ENCODE measurements around the gene THOC6. TPM values are rescaled to one million over a fixed set of nuclear protein-coding genes. Genes with fewer than 3 reads are reported as not detected.
A peak's percentile ranks its signal among the peaks of the same experiment; 100 is the strongest.

THOC6 gene
- total and polyA plus RNA-seq, 8 donors, result 23.9 to 38.7 (median 26.9) TPM

DNA sequence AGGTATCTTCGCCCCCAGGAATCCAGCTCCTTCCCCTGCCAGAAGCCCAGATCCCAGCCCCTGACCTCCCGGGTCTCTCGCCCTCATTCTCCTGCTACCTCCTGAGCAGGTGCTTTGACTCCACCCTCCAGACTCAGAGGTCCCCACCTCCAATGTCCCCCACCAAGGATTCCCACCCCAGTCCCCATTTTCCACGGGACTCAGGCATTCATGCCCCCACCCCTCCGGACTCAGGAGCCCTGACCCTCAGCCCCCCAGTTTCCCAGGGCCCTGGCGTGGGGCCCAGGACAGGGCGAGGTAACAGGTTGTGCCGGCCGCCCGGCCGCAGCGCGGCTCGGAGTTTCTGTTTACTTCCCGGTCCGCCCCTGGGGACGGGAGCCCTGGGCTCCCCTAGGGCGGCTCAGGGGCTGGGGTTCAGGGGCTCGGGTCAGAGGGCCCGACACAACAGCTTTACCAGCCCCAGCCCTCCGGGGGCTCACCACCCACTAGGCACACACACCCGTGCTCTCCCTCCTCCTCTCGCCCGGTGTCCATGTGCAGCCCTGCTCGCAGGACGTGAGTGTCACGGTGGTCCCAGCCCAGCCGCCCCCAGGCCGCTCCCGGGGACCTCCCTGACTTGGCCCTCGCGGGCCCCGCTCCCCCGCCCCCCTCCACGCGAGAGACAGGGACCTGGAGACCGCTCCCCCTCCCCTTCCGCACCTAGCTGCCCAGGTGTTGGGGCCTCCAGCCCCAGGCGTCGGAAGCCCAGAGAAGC, 12.3 kb downstream of the THOC6 start:
- DNase-seq (peak in 1 of 4 donors; percentile 90), ATAC-seq (peak; percentile 59)
- intact Hi-C loops (cut with DNase I), result no loop called here
- H3K9me3 ChIP-seq, result no peaks in the 10 kb centered on the region
- peak overlapping the region; percentile 34 to 40 for H3K4me3 ChIP-seq
- no peaks in the 10 kb centered on the region for H3K36me3 ChIP-seq
- H3K4me1 ChIP-seq, result peaks cover 0 to 19% of the 10 kb centered on the region in 2 donors
- H3K27me3 ChIP-seq, result peaks cover 49 to 100% of the 10 kb centered on the region in 2 donors
- TF ChIP-seq, protein P1, sequence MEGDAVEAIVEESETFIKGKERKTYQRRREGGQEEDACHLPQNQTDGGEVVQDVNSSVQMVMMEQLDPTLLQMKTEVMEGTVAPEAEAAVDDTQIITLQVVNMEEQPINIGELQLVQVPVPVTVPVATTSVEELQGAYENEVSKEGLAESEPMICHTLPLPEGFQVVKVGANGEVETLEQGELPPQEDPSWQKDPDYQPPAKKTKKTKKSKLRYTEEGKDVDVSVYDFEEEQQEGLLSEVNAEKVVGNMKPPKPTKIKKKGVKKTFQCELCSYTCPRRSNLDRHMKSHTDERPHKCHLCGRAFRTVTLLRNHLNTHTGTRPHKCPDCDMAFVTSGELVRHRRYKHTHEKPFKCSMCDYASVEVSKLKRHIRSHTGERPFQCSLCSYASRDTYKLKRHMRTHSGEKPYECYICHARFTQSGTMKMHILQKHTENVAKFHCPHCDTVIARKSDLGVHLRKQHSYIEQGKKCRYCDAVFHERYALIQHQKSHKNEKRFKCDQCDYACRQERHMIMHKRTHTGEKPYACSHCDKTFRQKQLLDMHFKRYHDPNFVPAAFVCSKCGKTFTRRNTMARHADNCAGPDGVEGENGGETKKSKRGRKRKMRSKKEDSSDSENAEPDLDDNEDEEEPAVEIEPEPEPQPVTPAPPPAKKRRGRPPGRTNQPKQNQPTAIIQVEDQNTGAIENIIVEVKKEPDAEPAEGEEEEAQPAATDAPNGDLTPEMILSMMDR (IDR thresholded peaks at IDR 0.05), result no peak
- no peak overlapping the region for H3K27ac ChIP-seq

DNA sequence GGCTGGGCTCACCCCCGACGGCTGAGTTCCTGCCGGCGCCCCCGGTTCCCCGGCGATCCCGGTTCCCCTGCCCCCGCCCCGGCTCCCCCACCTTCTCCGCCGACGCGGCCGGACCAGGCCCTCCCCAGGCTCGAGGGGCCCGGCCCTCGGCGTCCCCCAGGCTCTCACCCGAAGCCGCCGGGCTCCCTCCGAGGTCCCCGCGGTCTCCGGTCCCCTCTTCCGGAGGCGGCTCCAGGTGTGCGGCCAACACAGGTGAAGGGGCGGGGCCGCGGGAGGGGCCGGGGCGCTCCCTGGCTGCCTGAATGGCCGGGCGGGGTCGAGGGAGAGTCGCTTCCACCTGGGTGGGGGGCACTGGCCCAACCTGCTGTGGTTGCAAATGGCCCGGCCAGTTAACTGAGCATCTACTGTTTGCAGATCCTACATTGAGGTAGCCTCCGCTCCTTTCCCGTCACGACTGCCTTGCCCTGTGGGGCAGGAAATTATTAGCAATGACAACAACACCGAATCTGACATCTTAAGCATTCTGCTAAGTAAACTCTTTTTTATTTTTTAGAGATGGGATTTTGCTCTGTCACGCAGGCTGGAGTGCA, 13.0 kb downstream of the THOC6 start, which contains the start of gene BICDL2:
Gene BICDL2, minus strand, starts transcription at position 219 of the 590 bp plus-strand sequence. CDS start 1,448 bp downstream, outside the sequence.
- Histone ChIP-seq H3K27me3 (peaks cover 45 to 98% of the 10 kb centered on the region in 2 donors), H3K27ac (no peak within 1 kb of the TSS)
- intact Hi-C loops (cut with DNase I), result no loop called here

DNA sequence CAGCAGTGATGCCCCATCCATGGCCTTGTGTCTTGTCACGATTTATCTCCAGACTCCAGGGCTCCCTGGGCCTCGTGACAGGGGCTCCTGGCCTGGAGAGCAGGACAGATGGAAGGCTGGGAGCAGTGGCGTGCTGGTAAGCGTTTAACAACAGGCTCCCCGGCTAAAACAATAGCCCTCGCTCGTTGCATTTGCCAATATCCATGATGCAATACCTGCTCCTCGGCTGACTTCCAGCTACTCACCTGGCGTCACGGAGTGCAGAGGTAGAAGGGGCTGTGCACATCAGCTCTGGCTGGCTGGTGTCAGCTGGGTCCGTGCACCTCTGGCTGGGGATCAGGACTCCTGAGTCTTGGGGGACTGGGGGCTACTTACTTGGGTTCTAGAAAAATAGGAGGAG, 14.4 kb downstream of the THOC6 start:
- H3K4me1 ChIP-seq, result peaks cover 0 to 19% of the 10 kb centered on the region in 2 donors
- peaks cover 36 to 98% of the 10 kb centered on the region in 2 donors for H3K27me3 ChIP-seq

More for the DNA sequence above, 13.0 kb downstream of the THOC6 start, which contains the start of gene BICDL2:
- Histone ChIP-seq H3K4me3 (peak within 1 kb of the TSS; percentile 34 to 40), H3K4me1 (peaks cover 0 to 19% of the 10 kb centered on the region in 2 donors), H3K36me3 (no peaks in the 10 kb centered on the region), H3K9me3 (no peaks in the 10 kb centered on the region)
- peak; percentile 83 for ATAC-seq
- peak in 2 of 4 donors; percentile 36 to 88 for DNase-seq
- TF ChIP-seq, protein P1 (IDR thresholded peaks at IDR 0.05), result no peak

DNA sequence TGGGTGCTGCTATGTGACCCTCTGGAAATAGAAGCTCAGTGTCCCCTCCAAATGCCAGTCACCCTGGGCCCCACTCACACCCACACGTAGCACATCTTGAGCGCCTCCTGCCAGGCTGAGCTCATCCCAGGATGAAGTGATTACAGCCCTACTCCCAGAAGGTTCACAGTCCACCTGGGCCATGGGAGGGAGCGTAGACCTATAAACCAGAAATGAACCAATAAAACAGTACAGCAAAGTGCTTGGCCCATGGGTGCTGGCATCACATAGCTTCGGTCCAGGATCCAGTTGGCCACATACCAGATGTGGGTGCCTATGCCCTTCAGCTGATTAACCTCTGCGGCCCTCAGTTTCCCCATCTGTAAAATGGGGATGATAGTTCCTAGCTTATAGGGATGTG, 15.1 kb downstream of the THOC6 start:
- no peak for DNase-seq
- Histone ChIP-seq H3K36me3 (no peaks in the 10 kb centered on the region), H3K9me3 (no peaks in the 10 kb centered on the region), H3K27me3 (peaks cover 39 to 98% of the 10 kb centered on the region in 2 donors), H3K4me3 (no peak overlapping the region), H3K27ac (no peak overlapping the region), H3K4me1 (peaks cover 0 to 19% of the 10 kb centered on the region in 2 donors)
- intact Hi-C loops (cut with DNase I), result no loop called here
- no peak for ATAC-seq
- TF ChIP-seq, protein P1 (IDR thresholded peaks at IDR 0.05), result no peak

More for the DNA sequence above, 14.4 kb downstream of the THOC6 start:
- Histone ChIP-seq H3K36me3 (no peaks in the 10 kb centered on the region), H3K4me3 (no peak overlapping the region), H3K27ac (no peak overlapping the region), H3K9me3 (no peaks in the 10 kb centered on the region)
- peak; percentile 27 for ATAC-seq
- intact Hi-C loops (cut with DNase I), result no loop called here
- no peak for DNase-seq
- TF ChIP-seq, protein P1 (IDR thresholded peaks at IDR 0.05), result no peak

DNA sequence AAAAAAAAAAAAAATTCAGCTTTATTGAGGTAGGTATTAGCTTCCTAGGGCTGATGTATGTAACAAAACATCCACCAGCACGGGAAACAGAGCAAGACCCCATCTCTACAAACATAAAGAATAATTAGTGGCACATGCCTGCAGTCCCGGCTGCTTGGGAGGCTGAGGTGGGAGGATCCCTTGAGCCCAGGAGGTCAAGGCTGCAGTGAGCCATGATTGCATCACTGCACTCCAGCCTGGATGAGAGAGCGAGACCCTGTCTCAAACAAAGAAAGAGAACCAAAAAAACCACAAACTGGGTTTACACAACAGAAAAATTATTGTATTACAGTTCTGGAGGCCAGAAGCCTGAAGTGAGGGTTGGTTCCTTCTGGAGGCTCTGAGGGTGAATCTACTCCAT, 18.5 kb downstream of the THOC6 start:
- intact Hi-C loops (cut with DNase I), result no loop called here
- TF ChIP-seq, protein P1 (IDR thresholded peaks at IDR 0.05), result no peak

More for the DNA sequence above, 18.5 kb downstream of the THOC6 start:
- DNase-seq (no peak), ATAC-seq (no peak)
- no peaks in the 10 kb centered on the region for H3K9me3 ChIP-seq
- H3K27ac ChIP-seq, result no peak overlapping the region
- H3K27me3 ChIP-seq, result peaks cover 54 to 98% of the 10 kb centered on the region in 2 donors
- H3K4me1 ChIP-seq, result peaks cover 15 to 23% of the 10 kb centered on the region in 2 donors
- H3K36me3 ChIP-seq, result no peaks in the 10 kb centered on the region
- H3K4me3 ChIP-seq, result no peak overlapping the region

All from left lung (tissue), 10 donors.